GM18868 (cell line): ENCODE measurements around the gene TBRG1.
A peak's percentile ranks its signal among the peaks of the same experiment; 100 is the strongest.
"Not testable (repeated sequence)": the region's sequence is repeated elsewhere in the genome, so short reads cannot be mapped to it uniquely, and the experiment has no call there.

ENCODE experiments used
- ATAC-seq: cut with Tn5 transposase; IDR thresholded peaks from one replicate; pipeline ENCODE4 v1.9.1; 2021; ENCODE audit warnings: mild to moderate bottlenecking, moderate library complexity; ENCODE audit not compliant: unreplicated experiment

Gene TBRG1

DNA sequence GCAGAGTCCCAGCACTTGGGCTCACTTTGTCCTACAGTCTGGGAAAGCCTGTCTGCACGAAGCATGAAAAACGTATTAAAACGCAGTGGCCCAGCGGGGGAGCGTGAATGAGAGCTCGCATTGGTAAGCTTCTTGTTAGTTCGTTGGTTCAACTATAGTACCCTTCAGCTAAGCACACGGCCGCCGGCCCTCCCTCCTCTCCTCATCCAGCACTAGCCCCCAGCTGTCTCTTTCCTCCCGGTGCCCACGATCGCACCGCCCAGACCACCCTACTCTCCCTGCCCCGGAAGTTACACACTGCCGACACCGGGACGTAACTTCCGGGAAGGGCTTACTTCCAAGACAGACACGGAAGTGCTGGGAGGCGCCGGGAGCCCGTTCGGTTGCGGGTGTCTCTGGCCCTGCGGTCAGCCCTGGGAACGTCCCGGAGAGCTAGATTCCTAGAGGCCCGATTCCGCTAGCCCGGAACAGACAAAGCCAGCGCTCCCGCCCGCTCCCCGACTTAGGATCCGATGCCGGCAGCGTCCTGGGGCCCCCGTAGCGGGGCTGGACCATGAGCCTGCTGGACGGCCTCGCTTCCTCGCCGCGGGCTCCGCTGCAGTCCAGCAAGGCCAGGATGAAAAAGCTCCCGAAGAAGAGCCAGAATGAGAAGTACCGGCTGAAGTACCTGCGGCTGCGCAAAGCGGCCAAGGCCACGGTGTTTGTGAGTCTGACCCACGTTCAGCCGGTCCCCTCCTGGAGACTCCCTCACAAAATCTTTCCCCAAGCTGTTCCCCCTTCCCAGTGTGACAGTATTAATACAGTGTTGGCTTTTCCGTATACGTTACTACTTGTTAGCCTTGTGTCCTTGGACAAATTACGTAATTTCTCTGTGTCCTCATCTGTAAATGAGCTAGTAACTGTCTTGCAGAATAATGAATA is at the start of gene TBRG1:
TBRG1 (plus strand) TSS at position 334 of the 921 bp plus-strand sequence; CDS start at position 554, 220 bp downstream.
- peak; percentile 98 for ATAC-seq

DNA sequence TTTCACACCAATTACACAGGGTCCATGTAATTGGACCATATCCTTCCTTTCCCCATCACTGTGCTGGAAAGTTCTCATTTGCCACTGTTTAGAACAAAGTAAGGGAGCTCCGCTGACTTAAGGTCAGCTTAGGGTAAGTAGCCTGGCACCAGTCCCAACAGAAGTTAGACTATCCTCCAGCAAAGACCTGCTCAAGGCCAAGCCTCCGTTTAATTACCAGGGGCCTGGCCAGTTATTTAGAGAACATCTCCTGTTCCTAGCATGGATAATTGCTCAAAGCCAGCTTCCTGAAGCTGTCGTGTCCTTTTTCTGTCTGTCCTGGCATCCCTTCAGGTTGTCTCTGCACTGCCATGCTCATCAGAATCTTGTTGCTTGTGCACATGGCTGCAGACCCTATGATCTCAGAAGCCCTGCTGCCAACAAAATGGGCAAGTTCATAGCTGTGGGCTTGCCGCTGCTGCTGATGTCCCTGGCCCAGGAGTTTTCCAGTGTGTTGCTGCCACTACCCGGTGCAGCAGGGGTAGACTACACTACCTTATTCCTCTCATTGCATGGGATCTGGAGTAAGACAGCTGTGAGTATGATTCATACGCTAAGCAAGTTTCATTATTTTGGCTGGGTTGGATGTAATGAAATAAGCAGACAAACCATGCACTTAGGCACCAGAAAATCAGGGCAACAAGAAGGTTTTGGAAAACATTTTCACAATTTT is 44.8 kb upstream of the TBRG1 start:
- ATAC-seq, result no peak

GRCh38 chr11:124578761-124579160 is 43.9 kb upstream of the TBRG1 start:
- no peak for ATAC-seq

DNA sequence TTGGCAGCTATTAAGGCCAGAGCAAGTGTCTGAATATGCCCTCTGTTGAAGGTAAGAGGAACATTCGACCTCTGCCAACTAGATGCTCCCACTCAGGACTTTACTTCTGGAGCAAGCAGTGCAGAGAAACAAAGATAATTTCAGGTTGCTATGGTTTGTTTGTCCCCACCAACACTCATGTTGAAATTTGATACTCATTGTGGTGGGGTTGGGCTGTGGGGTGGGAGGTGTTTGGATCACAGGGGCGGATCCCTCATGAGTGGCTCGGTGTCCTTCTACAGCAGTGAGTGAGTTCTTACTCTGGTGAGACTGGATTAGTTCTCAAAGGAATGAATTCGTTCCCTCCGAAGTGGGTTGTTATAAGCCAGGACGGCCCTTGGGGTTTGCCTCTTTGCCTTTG is 40.8 kb upstream of the TBRG1 start:
- no peak for ATAC-seq

DNA sequence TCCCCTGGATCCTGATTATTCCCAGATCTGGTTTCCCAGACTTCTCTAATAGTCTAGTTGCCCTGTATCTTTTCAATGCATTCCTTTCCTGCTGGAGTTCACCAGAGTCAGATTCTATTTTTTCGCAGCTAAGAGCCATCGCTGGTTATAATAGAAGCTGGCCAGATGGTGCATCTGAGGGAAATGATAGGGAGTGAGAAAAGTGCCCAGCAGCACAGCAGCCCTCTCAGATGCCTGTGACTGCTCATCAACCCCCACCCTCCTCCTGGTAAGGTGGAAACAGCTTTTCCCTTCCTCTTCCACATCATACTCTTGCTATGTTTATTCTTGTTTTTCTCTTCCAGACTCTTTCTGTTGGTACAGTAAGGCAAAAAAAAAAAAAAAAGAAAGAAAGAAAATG is 40.1 kb upstream of the TBRG1 start:
- no peak for ATAC-seq

DNA sequence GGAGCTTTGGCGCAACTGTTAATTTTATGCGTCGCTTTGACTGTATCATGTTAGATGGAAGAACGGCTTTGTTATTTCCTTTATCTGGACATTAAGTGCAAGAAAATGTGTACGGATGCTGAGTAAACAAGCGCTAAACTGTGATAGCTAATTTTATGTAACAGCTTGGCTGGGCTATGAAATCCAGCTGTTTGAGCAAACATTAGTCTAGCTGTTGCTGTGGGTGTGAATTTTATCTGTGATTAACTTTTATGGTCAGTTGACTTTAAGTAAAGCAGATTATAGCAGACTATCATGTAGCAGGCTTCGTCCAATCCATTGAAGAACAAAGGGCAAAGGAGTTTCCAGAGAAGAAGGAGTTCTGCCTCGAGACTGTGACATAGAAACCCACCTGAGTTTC is 38.9 kb upstream of the TBRG1 start:
- ATAC-seq, result no peak

DNA sequence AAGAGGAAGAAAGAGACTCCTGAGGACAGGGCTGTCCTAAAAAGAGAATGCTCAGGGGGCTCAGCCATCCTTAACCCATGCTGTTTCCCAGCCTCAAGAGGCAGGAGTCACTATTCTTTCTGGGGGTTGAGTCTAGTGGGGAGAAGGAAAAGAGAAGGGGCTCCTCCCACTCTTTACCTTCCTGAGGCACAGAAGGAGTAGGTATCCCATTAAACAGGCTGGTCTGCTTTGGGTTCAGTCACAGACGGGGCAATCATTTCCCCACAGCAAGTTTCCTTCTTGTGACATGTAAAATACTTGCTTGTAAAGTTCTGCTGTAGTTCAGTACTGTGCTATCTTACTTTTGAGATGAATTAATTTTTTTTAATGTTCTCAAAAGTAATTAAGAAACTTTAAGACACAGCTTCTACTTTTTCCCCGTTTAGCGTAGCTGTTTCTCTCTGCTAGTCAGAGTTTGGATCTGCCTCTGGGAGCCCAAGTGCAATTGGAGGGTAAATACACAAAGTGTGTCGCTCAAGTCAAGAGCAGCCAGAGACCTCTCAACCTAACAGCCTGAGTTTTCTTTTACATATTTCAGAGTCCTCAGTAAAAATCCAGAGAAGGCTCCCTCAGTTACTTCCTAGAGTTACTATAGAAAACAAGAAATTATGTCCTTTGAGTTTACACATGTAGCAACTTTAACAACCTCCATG is 37.8 kb upstream of the TBRG1 start:
- ATAC-seq, result no peak

DNA sequence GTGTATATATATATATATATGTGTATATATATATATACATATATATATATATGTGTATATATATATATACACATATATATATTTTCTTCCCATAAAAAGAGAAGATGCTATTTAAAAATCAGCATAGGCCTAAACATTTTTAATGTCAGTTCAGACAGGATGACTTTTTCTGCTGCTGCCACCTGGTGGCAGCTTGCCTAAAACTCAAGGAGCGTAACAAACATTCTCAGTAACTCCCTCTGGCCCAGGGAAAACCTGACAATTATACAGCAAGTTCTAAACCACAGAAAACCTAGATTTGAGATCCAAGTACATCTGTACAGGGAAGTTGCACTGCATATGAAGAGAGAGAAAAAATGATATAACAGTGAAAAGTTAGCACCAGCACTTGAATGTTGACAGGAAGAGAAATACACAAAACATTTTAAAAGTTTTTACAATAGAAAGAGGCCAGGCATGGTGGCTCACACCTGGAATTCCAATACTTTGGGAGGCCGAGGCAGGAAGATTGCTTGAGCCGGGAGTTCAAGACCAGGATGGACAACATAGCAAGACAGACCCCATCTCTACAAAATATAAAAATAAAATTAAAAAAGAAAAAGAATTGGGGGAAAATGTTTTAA is 36.3 kb upstream of the TBRG1 start:
- no peak for ATAC-seq

GRCh38 chr11:124591430-124591829 is 31.2 kb upstream of the TBRG1 start:
- ATAC-seq, result no peak

DNA sequence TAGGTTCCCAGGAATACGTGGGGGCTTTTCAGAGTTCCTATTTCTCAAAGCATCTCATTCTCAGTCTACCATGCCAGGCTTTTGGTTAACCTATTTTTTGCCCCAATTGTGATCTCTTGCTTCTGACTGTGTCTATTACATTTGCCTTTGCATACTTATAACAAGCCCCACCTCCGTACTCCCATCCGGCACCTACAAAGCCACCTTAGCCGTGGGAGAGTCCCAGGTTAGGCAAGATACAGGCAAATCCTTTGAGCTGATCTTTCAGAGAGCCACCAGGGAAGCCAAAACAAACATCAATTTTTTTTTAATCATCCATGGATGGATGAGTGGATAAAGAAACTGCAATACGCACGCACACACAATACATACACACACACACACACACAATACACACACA is 30.0 kb upstream of the TBRG1 start:
- no peak for ATAC-seq

DNA sequence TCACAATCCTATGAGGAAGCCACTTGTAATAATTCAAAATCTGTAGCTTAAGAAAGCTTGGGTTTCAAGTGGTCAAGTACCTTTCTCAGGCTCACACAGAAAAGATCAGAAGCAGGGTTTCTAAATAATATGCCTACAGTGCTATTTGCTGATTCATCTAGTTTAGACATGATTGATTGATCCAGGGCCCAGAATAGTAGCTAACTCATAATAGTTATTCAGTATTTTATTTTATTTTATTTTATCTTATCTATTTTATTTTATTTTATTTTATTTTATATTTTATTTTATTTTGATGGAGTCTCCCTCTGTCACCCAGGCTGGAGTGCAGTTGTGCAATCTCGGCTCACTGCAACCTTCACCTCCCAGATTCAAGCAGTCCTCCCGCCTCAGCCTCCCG is 27.4 kb upstream of the TBRG1 start:
- no peak for ATAC-seq

- ATAC-seq, result no peak
These were observed 25.0 kb upstream of the TBRG1 start for GRCh38 chr11:124597626-124598025.

DNA sequence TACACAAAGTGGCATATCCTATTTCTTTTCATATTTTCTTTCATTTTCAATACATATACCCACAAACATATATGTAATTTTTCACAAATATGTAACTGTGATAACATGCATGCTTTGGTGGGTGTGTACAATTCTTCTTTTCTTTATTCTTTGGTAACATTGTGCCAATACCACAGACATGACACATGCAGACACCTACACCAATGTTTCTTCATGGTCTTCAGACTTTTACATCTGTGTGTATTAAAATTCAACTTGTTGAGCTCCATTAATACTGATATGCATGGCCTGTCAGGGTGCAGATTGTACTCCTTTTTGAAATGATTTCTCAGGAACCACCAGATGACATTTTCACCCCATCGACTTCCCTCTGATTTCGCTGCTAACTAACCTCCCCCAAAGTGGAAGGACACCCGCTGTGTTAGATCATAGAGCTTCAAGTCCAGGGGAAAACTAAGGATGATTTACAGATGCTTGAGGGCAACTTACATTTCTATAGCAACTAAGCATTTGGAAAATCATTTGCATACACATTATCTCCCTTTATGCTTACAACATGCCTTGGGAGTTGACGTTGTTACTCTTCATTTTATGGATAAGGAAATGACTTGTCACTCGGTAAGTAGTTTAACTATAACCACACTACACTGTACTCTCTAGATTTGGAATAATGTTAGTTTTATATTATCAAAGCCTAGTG is 21.9 kb upstream of the TBRG1 start:
- no peak for ATAC-seq

GRCh38 chr11:124602193-124602592 is 20.5 kb upstream of the TBRG1 start:
- ATAC-seq, result no peak

- not testable (repeated sequence) for ATAC-seq
These were observed 19.9 kb upstream of the TBRG1 start for GRCh38 chr11:124602723-124603122.

DNA sequence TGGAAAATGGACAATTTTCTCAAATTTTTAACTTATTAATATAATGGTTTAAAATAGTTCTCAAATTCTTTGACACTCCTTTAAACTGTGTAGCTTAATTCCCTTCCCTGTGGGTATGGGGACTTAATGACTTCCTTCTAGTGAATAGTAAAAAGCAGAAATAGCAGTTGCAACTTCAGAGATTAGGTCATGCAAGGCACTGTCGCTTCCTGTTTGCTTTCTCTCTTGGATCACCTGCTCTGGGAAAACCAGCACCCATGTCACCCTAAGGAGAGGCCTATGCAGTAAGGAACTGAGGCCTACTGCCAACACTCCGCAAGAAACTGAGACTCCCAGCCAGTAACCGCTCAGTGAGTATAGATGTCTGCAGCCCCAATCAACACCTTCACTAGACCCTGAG is 16.9 kb upstream of the TBRG1 start:
- ATAC-seq, result no peak

GRCh38 chr11:124608147-124608546 is 14.5 kb upstream of the TBRG1 start:
- ATAC-seq, result no peak

GRCh38 chr11:124610295-124610694 is 12.4 kb upstream of the TBRG1 start:
- no peak for ATAC-seq

DNA sequence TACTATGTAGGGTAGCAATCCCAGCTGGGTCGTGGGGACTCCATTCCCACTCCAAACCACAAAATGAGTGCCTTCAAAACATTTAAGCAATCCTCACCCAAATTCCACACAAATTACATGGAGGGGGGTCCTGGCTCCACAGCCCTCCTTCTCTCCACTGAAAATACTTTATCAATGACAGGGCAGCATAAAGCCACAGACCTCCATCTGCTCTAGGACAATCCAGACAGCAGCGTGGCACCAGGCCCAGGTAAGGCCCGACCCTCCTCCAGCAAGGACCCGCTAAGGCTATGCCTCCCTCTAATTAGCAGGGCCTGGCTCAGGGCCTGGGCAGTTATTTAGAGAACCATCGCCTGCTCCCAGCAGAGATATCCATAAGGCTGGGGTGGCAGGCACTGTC is 11.6 kb upstream of the TBRG1 start, which contains the start of gene PANX3:
PANX3 (plus strand) TSS at position 365 of the 400 bp plus-strand sequence. CDS start 129 bp downstream, outside the sequence.
- ATAC-seq, result no peak

GRCh38 chr11:124612045-124612444 is 10.6 kb upstream of the TBRG1 start:
- peak; percentile 66 for ATAC-seq
